OCI-LY1 (cell line): ENCODE data around the gene TTC39C.

Source experiments
- EZH2 ChIP-seq: fragments of 200-600 bp; sonication (generic), shearing (Covaris generic); IDR thresholded peaks from 2 replicates; pipeline ENCODE4 v1.8.0; 2017; ENCODE audit warnings: borderline replicate concordance, mixed run types, mild to moderate bottlenecking, antibody characterized with exemption, low read length, moderate library complexity, mixed read lengths
- TF ChIP-seq, protein P1 (sequence below): fragments of 200-600 bp; sonication (generic), shearing (Covaris generic); IDR thresholded peaks from 2 replicates; pipeline ENCODE4 v1.5.1; 2017; ENCODE audit warnings: mild to moderate bottlenecking, antibody characterized with exemption, low read length, moderate library complexity, mixed read lengths

DNA sequence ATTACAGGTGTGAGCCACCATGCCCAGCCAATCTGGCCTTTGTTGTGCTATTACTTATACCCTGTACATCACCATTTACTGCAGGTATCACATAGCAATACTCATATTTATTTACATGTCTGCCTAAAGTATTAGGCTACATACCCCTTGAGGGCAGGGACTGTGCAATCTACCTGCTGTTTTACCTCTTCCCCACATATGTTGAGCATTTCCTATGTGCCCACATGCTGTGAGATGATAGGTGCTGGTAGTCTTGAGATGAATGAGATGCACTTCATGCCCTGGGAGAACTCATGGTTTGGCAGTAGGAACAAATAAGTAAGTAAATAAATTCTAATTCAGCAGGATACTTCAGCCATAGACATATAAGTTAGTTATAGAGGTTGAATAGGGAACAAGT, 59.2 kb downstream of the TTC39C start:
- TF ChIP-seq, protein P1, sequence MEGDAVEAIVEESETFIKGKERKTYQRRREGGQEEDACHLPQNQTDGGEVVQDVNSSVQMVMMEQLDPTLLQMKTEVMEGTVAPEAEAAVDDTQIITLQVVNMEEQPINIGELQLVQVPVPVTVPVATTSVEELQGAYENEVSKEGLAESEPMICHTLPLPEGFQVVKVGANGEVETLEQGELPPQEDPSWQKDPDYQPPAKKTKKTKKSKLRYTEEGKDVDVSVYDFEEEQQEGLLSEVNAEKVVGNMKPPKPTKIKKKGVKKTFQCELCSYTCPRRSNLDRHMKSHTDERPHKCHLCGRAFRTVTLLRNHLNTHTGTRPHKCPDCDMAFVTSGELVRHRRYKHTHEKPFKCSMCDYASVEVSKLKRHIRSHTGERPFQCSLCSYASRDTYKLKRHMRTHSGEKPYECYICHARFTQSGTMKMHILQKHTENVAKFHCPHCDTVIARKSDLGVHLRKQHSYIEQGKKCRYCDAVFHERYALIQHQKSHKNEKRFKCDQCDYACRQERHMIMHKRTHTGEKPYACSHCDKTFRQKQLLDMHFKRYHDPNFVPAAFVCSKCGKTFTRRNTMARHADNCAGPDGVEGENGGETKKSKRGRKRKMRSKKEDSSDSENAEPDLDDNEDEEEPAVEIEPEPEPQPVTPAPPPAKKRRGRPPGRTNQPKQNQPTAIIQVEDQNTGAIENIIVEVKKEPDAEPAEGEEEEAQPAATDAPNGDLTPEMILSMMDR, result no peak
- no peak for TF ChIP-seq EZH2
